HG03432 (cell line): ENCODE results near the gene PALD1.

Source experiments
- ATAC-seq: cut with Tn5 transposase; IDR thresholded peaks from one replicate; pipeline ENCODE4 v1.9.1; 2021; ENCODE audit warnings: mild to moderate bottlenecking, moderate library complexity; ENCODE audit not compliant: unreplicated experiment

The PALD1 gene

GRCh38 chr10:70534281-70534680, 55.7 kb downstream of the PALD1 start:
- no peak for ATAC-seq

GRCh38 chr10:70535001-70535400, 56.4 kb downstream of the PALD1 start:
- no peak for ATAC-seq

- ATAC-seq, result no peak
These were observed 56.9 kb downstream of the PALD1 start for GRCh38 chr10:70535451-70535850.

GRCh38 chr10:70536196-70536861, 57.8 kb downstream of the PALD1 start:
- no peak for ATAC-seq

DNA sequence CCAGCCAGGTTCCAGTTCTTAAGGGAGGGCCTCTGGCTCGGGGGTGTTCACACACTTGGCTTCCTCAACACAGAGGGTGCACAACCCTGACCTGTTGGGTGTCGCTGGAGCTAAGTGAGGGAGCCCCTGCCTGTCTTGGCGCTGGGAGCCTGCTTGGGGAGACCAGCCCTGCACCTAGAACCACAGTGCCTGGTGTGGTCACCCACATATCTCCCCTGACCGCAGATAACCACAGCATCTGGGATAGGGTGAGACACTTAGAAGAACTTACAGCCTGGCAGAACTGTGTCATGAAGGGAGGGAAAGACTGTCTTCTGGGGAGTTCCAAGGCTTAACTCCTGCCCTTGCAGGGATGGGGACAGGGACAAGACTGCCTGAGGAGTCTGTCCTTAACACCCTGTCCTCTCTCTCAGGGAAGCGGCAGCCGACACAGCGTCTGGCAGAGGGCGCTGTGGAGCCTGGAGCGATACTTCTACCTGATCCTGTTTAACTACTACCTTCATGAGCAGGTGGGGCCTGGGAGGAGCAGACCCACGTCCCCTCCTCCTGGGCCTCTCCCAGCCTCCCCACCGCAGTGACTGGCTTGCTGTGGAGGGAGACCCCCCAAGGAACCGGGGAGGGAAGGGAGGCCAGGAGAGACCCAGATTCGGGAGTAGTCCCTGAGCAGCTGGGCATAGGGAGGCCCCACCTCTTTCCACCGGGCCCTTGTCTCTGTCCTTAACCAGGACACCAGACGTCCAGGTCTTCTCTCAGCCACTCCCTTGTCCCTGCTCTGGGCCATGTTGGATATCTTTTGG, 59.0 kb downstream of the PALD1 start:
- no peak for ATAC-seq

GRCh38 chr10:70538195-70538520, 59.6 kb downstream of the PALD1 start:
- ATAC-seq, result no peak

GRCh38 chr10:70538731-70539338, 60.3 kb downstream of the PALD1 start:
- ATAC-seq, result no peak

GRCh38 chr10:70539471-70539870, 60.9 kb downstream of the PALD1 start:
- no peak for ATAC-seq

- no peak for ATAC-seq
These were observed 61.7 kb downstream of the PALD1 start for GRCh38 chr10:70540089-70540788.

- no peak for ATAC-seq
These were observed 62.3 kb downstream of the PALD1 start for GRCh38 chr10:70540789-70541360.

DNA sequence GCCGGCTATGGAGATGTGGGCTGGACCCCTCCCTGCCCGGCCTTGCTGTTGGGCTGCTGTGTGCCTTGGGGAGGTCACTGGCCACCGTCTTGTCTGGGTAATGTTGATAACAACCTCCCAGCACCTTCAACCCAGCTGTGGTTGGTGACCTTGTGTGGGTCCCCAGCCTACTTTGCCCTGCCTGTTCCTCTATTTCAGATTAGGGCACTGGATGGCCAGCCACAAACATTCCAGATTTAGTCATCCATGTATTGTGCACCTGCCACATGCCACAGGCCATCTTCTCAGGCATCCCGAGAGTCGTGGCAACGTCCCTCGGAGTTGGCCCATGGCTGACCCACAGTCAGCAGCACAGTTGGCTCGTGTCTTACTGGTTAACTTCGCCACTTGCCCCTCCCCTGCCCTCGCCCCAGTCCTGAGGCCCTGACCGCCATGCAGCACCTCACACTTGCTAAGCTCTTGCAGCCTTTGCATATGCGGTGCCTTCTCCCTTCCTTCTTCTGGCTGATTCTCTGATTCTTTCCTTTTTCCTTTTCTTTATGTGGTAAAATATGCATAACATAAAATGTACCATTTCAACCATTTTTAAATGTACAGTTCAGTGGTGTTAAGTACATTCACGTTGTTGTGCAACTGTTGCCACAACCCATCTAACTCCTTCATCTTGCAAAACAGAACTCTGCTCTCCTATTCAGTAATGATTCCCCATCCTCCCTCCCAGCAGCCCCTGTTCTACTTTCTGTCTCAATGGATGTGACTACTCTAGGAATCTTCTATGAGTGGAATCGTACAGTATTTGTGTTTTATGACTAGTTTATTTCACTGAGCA, 63.4 kb downstream of the PALD1 start:
- no peak for ATAC-seq

DNA sequence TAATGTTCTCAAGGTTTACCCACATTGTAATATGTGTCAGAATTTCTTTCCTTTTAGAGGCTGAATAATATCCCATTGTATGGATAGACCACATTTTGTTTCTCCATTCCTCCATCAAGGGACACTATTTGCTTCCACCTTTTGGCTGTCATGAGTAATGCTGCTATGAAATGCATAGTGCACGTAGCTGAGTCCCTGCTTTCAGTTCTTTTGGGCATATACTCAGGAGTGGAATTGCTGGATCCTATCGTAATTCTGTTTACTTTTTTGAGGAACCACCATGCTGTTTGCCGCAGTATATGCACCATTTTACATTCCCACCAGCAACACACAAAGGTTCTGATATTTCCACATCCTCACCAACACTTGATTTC, 64.0 kb downstream of the PALD1 start:
- ATAC-seq, result no peak

GRCh38 chr10:70543911-70544310, 65.3 kb downstream of the PALD1 start:
- ATAC-seq, result no peak

DNA sequence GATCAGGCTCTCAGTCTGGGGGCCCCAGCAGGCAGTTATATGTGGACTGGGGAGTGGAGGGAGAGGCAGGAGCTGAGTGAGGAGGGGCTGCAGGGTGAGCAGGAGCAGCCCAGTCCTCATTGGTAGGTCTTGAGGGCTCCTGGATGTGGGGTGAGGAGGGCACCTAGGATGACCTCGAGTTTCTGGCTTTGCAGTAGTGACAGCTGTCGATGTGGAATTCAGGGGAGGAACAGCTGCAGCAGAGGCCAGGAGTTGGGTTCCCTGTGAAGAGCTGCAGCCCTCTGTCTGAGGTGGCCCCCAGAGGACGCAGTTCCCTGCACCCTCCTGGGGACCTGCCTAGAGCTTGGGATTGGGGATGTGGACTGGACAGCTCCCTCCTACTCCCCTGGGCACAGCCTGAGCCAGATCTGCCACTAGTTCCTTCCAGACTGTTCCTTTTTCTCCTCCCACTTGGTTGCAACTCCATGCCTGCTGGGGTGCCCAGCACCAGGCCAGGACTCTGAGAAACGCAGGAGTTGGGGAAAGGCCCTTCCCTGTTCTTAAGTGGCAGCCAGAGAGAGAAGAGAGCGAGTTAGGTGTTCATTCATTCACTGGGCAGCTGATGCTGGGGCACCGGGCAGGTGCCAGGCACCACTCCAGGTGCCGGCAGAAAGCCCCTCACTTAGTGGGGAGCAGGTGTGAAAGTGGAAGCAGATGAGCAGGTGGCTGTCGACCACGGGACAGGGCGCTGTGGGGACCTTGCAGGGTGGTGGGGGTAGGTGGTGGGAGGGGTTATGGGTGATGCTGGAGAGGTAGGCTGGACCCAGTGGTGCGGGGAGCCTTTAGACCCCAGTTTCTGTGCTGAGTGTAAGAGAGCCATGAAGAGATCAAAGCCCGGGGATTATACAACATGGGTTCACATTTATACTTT, 66.1 kb downstream of the PALD1 start:
- no peak for ATAC-seq

DNA sequence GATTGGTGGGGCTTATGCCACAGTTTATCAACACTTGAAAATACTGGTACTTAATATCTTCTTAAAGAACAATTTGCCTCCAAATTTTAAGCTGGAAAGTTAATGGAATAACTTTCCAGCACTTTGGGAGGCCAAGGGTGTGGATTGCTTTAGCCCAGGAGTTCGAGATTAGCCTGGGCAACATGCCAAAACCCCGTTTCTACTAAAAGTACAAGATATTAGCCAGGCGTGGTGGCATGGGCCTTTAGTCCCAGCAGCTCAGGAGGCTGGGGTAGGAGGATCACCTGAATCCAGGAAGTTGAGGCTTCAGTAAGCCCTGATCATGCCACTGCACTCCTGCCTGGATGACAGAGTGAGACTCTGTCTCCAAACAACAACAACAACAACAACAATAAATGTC, 68.0 kb downstream of the PALD1 start:
- ATAC-seq, result no peak

DNA sequence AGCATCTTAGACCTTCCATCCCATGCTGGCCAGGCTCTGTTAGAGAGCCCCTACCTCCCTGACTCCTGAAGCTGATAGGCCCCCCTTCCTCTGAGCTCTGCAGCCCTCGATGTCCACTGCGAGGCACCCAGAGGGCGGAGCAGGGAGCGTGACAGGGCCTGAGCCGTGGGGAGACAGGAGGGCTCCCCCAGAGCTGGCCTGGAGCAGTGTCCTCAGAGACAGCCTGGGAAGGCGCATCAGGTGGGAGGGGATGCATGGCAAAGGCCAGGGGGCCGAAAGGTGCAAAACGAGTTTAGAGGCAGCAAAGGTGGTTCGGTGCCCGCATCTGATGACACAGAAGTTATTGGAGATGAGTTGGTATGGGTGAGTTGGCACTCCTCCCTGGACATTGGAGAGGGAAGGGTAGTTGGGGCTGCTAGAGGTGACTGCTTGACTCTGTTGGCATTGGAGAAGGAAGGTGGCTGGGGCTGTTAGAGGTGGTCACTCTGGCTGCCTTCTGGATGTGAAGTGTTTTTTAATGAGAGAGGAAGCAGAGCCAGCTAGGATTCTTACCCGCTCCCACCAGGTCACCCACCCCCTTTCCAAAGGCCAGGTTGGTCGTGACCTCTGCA, 70.9 kb downstream of the PALD1 start:
- no peak for ATAC-seq

DNA sequence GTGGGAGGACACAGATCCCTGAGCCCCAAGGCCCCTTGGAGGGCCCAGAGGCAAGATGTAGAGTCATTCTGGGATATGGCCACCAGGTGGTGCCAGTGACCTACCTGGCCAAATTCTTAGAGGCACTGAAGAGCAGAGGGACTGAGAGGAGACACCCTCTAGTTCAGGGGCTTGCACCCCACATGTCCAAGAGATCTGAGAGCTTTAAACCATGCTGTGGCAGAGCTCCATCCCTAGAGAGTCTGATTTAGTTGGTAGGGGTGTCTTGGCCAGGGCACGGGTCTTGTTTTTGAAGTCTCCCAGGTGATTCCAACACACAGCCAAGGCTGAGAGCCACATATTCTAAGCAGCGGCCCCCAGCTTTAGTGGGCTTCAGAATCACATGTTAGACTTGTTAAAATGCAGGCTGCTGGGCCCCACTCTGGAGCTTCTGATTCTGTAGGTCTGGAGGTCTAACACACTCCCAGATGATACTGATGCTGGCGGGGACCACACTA, 71.4 kb downstream of the PALD1 start:
- ATAC-seq, result peak; percentile 36

- no peak for ATAC-seq
These were observed 71.9 kb downstream of the PALD1 start for GRCh38 chr10:70550459-70550858.

DNA sequence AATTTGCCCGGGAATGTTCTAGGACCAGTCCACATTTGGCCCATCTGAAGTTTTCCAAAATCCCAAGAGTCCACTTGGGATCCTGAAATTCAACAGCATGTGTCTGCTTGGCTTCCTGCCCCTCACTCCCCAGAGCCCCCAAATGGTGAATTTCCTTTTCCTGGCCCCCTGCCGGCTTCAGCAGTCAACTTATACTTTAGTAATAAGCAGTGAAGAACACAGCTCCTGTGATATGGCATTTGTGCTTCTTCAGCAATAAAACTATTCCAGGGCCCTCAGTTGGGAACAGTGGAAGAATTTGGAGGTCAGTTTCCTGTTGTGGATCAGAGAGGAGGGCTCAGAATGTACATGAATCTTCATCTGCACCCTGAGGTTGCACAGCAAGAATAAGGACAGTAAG, 72.9 kb downstream of the PALD1 start:
- no peak for ATAC-seq
